ENCODE results near the gene NT5DC2.

Gene NT5DC2

DNA sequence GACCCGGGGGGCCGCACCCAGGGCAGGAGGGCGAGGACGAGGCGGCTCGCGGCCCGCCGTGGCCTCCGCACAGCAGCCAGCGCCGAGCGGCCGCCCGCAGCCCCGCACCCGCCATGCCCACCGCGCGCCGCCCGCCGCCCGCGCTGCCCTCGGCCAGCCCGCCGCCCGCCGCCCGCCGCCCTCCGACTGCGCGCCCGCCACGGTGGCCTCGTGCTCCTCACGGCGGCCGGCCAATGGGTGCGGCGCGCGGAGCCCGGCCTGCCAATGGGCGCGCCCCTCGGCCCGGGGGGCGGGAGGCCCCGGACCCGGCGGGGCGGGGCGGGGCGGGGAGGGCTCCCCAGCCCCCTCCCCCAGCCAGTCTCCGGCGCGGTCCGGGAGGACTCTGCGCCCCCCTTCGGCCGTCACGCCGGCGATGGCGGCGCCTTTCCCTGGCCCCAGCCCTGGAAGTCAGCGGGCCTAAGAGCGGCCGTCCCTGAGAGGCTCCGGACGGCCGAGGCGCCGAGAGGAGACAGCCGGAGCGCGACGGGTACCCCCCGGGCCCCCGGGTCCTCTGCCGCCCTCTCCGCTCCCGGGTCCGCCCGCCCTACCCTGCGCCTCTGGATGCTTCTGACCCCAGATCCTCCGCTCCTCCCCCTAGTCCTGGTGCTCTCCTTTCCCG lies at the start of gene NT5DC2:
Gene NT5DC2 (minus strand): TSS at position 235 of the 658 bp plus-strand sequence. CDS start 120 bp downstream, at position 115.
- no peak for DNase-seq

DNA sequence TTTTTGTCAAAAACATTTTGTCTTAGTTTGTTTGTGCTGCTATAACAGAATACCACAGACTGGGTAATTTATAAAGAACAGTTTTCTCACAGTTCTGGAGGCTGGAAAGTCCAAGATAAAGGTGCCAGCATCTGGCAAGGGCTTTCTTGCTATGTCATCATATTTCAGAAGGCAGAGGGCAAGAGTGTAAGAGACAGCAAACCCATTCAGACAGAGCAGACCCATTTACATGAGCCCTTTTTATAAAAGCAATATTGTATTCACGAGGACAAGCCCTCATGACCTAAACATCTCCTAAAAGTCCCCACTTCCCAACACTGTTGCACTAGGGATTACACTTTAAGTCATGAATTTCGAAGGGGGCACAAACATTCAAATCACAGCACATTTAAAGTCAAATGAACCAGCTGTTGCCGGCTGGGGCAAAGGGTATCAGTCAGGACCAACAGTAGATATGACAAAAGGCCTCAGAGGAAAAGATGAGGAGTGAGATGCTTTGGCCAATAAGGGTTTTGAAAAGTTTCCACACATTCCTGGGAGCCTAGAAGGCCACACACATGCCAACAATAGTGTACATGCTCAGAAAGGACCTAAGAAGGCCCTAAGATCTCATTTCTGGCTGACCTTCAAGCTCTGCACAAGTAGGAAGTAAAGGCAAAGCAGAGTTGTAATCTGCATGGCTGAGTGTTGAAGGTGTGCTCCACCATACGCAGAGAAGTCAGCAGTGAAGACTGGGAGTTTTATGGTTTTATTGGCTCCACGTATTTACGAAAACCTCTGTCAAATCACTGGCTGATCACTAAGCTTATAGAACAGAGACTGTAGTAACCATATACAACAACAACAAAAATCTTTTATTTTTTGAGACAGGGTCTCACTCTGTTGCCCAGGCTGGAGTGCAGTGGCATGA lies 40.7 kb upstream of the NT5DC2 start:
- no peak for DNase-seq

DNA sequence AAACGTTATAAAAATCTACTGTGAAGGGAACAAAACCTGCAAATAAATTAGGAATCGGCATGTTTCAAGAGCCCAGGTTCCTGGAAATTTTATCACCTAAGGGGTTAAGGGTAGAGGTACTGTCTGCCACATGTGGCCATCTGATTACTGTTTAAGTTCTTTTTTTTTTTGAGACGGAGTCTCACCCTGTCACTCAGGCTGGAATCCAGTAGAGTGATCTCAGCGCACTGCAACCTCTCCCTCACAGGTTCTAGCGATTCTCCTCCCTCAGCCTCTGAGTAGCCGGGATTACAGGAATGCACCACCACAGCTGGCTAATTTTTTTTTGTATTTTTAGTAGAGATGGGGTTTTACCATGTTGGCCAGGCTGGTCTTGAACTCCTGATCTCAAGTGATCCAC lies 38.6 kb upstream of the NT5DC2 start:
- DNase-seq = no peak

DNA sequence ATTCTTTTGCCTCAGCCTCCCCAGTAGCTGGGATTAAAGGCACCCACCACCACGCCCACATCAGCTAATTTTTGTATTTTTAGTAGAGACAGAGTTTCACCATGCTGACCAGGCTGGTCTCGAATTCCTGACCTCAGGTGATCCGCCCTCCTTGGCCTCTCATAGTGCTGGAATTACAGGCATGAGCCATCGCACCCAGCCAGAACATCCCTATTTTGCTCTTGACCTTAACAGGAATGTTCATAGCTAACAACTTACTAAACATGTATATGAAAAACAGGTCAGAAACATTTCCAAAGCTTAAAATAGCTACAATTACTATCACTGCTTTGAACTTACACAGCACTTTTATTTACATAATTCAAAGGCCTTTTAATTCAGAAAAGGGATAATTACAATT lies 36.4 kb upstream of the NT5DC2 start:
- DNase-seq = no peak

DNA sequence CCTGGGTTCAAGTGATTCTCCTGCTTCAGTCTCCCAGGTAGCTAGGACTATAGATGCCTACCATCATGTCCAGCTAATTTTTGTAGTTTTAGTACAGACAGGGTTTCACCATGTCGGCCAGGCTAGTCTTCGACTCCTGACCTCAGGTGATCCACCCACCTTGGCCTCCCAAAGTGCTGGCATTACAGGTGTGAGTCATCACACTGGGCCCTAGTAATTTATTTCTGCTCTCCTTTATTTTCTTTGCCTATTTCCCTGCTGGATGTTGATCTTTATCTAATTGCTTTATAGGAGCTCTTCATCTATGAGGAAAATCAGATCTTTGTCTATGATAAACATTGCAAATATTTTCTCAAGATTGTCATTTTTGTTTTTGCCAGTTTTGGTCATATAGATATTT lies 34.4 kb upstream of the NT5DC2 start:
- DNase-seq = no peak

DNA sequence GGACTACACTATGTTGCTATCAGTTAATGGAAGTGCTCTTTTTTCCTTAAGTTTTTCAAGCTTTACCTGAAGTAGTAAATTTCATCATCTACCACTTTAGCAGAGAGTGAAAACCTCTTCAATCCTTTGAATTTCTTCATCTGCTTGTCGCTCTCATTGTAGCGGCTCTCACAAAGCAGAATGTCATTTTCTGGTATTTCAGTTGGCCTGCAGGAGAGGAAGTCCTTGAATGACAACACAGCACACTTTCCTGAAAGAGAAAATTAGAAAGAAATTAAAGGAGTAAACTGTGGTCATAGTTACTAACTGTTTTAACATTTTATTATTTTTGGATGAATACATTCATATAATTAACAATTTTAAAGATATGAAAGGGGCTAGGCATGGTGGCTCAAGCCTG lies 30.3 kb upstream of the NT5DC2 start:
- no peak for DNase-seq

DNA sequence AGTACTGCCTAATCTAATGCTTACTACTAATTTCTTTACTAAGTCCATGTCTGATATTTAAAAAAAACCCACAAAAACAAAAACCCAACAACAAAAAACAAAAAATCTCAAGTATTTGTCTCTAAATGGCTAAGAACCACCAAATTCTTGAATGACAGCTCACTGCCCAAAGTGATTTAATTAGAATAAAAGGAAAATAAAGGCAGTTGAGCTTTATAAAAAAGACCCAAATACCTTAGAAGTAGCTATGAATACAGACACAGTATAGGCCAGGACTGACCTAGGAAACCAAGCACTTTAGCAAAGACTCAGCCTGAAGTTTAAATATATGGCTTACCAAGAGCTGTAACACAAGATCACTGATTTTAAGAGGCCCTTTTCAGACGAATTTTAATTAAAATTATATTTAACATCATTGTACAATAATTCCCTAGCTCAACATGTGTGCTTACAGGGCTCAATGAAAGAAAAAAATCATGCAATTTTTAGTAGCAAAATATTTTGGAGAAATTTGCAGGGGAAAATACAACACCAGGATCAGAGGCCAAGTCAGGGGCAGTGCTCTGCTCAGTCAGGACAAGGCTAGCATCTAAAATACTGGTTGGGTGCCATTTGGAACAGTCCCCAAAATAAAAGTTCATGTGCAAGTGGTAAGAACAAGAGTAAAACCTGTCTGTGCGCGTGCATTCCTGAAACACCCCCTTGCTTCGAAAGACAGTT lies 27.5 kb upstream of the NT5DC2 start:
- no peak for DNase-seq

DNA sequence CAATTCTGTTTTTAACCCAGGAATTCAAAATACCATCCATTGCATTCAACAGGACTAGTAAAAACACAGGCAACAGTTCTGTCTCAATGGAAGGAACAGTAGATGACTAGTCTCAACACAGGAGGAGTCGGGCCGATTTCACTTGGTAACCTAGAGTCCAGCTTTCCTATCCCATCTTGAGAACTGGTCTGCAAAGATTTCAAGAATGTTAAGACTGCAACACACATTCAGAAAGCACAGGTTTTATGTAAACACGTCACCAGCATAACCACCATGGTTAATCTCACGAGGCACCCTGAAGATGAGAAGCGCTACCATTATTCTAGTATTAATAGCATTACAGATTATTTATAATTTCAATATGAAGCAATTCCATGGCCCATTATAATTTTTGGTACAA lies 24.8 kb upstream of the NT5DC2 start:
- no peak for DNase-seq

DNA sequence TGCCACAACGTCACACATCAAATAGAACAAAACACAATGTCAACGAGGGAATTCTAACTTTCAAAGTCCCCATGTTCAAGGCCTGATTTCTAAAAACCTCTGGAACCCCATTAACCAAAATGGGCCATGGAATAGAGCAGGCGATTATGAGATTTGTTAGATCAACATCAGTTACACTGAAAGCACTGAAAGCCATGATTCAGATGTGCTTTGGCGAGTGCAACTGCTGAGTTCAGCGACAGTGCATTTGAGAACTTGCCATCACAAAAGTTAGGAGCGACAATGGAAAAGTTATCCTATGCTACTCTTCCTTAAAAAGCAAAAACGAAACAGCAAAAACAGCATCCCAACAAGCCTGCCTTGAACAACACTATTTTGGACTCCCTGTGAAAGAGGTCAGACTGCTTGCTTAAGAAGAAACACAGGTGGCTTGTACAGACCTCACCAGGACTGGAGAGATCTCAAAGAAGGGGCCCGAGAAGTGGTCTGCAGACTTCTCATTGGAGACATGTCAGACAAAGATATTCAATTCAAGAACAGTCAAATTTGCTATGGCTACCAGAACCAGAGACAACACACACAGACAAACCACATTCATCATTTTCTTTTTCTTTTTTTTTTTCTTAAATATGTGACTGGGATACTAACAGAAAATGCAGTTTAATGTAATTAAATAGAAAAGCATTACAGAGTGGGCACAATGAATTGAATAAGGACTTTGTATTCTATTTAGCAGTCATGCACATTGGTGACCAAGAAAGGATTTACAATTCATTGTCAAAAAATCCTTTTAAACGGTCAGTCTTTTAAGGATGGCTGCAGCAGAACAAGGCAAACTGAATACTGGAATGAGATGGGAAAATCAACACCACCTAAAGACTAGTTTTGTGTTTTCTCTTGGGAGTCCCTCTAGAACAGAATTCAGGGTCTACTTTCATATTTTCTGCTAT lies 23.6 kb upstream of the NT5DC2 start:
- DNase-seq = no peak

DNA sequence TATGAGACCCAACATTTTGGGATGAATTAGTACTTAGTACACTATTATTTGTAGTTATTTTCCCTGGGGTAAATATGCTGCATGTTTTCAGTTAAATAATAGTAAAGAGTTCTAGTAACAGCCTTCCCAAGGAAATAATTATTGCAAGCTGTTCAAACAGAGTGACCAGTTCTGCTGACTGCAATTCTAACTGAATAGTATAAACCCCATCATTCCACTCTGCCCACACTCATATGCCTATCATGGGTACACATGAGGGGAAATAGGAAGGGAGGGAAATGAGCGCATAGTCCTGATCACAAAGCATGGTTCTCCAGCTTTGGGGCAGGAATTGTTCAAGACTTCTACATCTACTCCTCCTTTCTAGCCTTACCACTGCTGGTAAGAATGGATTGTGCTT lies 21.4 kb upstream of the NT5DC2 start:
- DNase-seq = no peak

DNA sequence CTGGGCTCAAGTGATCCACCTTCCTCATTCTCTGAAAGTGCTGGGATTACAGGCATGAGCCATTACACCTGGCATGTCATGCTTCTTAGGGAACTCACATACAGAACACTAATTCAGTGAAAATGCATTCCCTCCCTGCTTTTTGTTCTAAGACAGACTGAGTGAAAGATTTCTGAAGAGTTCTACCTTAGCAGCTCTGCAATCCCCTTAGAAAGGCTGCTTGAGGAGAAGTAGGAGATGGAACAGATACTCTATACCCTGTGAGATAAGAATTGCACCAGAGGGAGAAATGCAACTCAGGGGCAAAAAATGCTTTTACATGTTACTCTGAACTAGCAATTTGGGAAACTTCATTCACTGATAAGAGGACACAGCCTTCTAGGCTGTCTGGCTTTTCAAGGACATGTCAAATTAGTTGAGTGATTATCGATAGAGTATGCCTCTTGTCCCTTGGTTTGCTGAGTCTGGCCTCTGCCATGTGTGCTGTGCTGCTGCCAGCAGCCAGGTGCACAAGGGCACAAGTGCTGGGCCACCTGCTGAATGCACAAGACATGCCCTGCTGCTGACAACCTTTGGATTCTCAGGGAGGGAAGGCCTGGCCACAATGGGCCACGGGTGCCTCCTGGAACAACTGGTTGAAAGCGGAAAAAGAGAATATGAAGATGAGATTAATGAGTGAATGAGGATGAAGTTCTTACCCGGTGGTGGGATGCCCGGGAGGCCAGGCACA lies 20.5 kb upstream of the NT5DC2 start:
- no peak for DNase-seq

DNA sequence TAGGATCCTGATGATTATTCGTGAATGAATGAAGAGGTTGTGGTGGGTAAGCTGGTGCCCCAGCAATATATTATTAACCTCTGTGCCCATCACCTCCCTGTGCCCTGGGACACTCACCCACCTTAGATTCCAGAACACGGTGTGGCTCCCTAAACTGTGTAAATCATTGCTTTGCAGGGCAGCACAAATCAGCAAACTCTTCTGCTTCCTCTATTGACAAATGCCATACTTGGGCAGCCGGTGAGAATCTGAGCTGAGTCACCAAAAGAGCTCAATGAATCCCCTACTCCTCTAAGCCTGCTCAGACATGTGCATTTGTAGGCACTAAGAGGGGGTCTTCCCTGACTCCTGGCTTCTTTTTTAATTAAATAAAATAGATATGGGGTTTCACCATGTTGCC lies 18.4 kb upstream of the NT5DC2 start:
- no peak for DNase-seq

DNA sequence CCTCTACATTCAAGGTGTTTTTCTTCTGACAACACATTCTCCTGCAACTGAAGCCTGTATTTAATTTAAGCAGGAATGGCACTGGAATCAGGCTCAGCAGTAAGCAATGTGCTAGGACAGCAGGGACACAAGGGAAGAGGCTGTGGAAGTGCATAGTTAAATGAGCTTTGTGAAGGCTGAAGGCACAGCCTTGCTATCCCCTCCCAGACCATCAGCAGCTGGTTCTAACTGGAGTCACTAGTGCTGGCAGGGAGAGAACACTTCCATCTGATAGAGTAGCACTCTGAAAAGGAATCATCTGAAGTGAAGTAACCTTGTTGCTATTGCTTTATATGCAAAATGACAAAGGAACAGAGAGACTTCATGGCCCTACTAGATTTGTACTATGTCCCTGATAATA lies 17.5 kb upstream of the NT5DC2 start:
- DNase-seq = no peak

DNA sequence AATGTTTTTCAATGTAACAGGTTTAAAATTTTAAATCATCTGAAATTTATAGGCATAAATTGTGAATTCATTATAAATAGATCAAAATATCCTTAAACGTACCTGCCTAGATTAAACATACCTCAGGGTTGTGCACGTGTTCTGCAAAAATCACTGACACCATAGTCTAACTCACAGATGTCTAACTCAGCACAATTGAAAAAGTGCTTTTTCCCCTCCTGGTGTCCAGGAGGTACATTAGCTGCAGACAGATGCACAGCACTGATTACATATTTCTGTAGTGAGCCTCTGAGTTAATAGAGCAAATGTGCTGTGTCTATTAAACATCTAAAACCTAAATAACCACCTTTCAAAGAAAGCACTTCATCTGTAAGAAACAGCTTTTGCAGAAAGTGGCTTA lies 13.5 kb upstream of the NT5DC2 start:
- no peak for DNase-seq

DNA sequence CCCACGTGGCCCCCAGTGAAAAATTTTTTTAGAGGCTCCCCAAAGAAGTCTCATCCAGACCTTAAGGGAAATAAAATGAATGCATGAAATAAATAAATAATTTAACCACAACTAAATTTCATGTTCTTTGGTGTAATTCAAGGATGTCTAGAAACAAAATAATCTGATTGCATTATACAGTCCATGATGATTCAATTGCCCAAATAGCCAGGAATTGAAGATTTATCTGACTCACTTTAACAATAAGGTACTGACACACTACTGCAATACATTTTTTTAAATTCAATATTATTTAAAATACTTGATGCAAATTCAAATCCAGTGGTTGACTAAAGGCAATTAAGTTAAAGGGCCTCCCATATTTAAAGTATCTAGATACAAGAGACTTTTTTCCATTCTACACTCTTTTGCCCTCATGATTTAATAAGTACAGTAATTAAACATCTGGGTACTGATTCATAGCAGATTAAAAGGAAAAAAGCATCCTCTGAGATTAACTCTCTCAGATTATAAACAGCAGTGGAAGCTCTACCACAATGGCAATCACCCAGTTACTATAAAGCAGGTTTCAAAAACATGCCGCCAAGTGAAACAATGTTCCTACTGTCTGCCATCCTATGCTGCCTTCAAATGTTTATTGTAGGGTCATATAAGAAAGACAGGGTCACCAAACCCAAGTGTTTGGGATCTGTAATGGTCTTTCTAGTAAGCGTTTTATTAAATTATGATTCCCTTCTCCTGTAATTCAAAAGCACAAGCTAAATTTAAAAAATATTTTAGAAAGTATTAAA lies 12.6 kb upstream of the NT5DC2 start:
- DNase-seq = no peak

DNA sequence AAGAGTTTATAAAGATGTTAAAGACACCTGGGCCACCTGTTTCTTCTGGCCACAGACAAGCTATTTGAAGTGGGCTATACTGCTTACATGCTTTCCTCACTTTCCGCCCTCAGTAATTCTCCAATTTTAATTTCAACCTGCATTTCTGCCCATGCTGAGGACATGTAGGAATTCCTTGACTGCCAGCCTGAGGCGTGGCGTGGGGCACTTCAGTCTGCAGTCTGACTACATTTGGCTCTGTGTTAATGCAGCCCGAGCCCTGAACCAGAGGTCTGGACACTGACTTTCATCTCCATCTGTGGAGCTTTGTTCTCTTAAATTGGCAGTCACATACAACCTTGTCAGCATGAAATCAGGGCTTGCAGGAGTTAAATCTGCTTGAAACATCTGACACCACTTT lies 11.3 kb upstream of the NT5DC2 start:
- no peak for DNase-seq

DNA sequence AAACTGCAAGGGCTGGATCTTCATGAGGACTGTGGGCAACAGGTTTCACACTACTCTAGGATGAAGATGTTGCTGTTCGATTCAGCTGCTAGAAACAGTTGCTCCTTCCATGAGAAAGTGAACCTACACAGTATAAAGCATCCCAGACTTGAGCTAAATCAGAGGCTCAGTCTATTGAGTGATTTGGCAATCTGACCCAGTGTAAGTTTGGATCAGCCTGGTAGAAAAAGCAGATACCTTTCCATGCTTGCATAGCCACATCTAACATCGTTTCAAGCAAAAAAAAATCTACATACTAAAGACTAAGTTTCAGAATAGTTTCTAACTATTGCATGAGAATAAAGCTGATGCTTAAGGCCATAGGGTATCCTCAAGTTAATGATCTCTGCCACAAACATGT lies 7.4 kb upstream of the NT5DC2 start:
- no peak for DNase-seq

DNA sequence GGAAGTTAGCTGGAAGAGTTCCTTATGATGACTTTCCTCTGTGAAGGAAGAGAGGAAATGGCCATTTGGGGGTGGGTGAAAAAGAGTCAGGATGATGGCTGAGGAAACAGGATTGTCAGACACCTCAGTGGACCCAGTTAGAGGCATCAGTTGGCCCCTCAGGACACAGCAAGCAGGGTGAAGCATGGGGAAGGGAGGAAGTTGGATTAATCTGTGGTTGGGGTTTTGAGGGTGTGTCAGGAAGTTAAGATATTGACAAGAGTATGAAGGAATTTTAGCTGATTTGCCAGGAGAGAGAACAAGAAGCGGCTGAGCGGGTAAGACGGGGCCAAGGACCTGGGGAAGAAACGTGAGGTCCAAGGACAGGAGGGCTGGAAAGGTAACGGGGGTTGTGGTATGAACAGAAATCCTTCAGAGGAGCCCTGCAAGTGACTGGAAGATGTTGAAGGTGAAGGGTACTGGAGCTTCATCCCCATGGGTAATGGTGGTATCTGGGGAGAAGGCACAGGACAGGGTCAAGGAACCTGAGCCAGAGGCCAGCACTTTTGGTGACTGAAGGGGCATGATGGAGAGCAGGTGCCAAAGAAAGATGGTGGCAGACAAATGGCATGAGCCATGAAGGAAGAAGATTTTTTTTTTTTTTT lies 5.5 kb upstream of the NT5DC2 start:
- no peak for DNase-seq

DNA sequence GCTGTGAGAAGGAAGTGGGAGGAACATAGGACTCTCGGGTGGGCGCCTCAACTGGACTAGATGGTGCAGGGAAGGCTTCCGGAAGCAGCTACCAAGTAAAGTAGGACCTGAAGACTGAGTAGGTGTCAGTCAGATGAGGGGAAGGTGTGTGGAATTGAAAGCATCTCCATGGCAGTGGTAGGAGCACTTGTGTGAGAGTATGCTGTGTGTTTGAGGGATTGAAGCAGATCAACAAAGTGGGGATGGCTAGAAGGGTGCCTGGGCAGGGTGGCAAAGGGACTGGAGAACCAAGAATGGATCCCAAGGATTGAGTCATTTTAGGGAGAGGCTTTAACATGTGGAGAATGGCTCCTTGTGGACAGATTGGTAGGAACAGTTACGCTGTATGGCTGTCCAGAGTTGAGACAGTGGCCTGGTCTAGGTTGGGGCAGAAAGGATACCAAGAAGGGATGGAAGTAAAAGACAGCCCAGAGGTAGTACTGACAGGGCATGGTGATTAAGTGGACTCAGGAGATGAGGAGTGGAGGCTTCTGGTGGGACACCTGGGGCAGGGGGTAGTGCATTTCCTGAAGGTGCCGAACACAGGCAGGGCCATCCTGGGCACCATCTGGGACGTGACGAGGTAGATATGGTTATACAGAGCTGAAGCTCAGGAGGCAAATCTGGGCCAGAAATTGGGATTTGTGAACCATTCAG lies 4.2 kb upstream of the NT5DC2 start:
- no peak for DNase-seq

DNA sequence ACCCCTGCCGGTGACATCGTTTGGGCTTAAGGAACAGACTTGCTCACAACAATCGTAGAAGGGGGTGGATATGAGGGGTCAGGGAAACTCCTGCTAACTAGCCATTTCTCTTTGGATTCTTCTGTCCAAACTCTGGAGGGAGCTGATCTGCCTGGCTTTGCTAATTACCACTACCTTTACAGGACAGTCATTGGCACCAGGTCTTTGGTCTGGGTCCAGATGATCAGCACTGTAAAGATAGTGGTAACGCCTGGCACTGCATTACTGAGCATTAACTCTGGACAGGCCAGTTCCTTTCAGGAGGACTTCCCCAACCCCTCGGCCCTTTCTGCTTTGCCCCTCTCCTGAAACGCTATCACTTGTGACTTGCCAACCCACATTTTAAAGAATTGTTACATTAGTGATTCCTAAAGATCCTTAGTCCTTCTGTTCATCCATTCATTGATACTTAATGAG lies 3.5 kb upstream of the NT5DC2 start:
- no peak for DNase-seq

All from GOT3 (cell line).